Activated CD8-positive, alpha-beta T cell treated with anti-CD3 and anti-CD28 coated beads, Interleukin-2, amount 10 ng/mL, durations not matched to agents 7 days and 5 days (primary cell): ENCODE results near the gene CLDN6. TPM values are rescaled to one million over a fixed set of nuclear protein-coding genes. Genes with fewer than 3 reads are reported as not detected.
A peak's percentile ranks its signal among the peaks of the same experiment; 100 is the strongest.

Experiments
- ATAC-seq: fragments of 150-1000 bp; cut with Tn5 transposase; one replicate; pipeline ENCODE4 v1.10.0; 2021; ENCODE audit warnings: moderate library complexity
- CTCF ChIA-PET: fragments of 350-600 bp; sonication (Branson Sonifier 250); formaldehyde crosslinking; loops from one replicate; lab custom pipeline; 2021; ENCODE audit warnings: antibody characterized with exemption; lab: Charles Lee
- POLR2A ChIA-PET: fragments of 350-600 bp; sonication (Branson Sonifier 250); formaldehyde crosslinking; loops from one replicate; lab custom pipeline; 2021; ENCODE audit warnings: antibody characterized with exemption; lab: Charles Lee
- DNase-seq: peaks from one replicate; pipeline ENCODE4 v3.0.0-alpha.2; 2020
- H3K27ac Mint-ChIP-seq: one replicate; pipeline ENCODE4 v1.8.0; 2021; ENCODE audit warnings: mild to moderate bottlenecking, mixed read lengths
- H3K27me3 Mint-ChIP-seq: one replicate; pipeline ENCODE4 v1.8.0; 2021; ENCODE audit warnings: low read depth, mixed read lengths
- H3K36me3 Mint-ChIP-seq: one replicate; pipeline ENCODE4 v1.8.0; 2021; ENCODE audit warnings: low read depth, mixed read lengths
- H3K4me1 Mint-ChIP-seq: one replicate; pipeline ENCODE4 v1.8.0; 2021; ENCODE audit warnings: low read depth, mixed read lengths
- H3K4me3 Mint-ChIP-seq: one replicate; pipeline ENCODE4 v1.8.0; 2021; ENCODE audit warnings: mild to moderate bottlenecking, mixed read lengths
- H3K9me3 Mint-ChIP-seq: one replicate; pipeline ENCODE4 v1.8.0; 2022; ENCODE audit warnings: mixed read lengths; ENCODE audit not compliant: insufficient read depth
- total RNA-seq, 2 experiments: library from RNA; stranded (reverse); gene quantifications; one replicate each; pipeline ENCODE4 v1.2.3, GENCODE V29; 2021

CLDN6 gene
- total RNA-seq, 2 experiments from 2014 or later, result not detected

- Mint-ChIP-seq H3K4me3 (peak overlapping the region; percentile 38), H3K36me3 (peaks cover 65% of the 10 kb centered on the region), H3K27ac (peak overlapping the region; percentile 70), H3K27me3 (peaks cover 10% of the 10 kb centered on the region), H3K9me3 (no peaks in the 10 kb centered on the region), H3K4me1 (peaks cover 76% of the 10 kb centered on the region)
- DNase-seq (no peak), ATAC-seq (no peak)
- ChIA-PET CTCF (interaction anchor here (1.6 to 16.3 kb wide), 3 partner anchors 8 to 28 kb away, joined by 4 to 270 read pairs (median 32); no protein-coding TSS in a partner anchor), POLR2A (interaction anchor here (1.0 to 1.3 kb wide), 2 partner anchors 15 to 23 kb away, joined by 3 to 4 read pairs; partner anchors contain the start of gene IL32)
Measured at GRCh38 chr16:3050487-3050886, 32.5 kb upstream of the CLDN6 start.

- Mint-ChIP-seq H3K27ac (peak overlapping the region; percentile 70), H3K9me3 (no peaks in the 10 kb centered on the region), H3K4me1 (peaks cover 75% of the 10 kb centered on the region), H3K27me3 (peaks cover 14% of the 10 kb centered on the region), H3K36me3 (peaks cover 64% of the 10 kb centered on the region), H3K4me3 (peak overlapping the region; percentile 38)
- POLR2A ChIA-PET, result interaction anchor here (1.0 to 2.3 kb wide), 3 partner anchors 11 to 80 kb away, joined by 3 to 7 read pairs (median 3); no protein-coding TSS in a partner anchor
- DNase-seq, result no peak
- CTCF ChIA-PET, result interaction anchor here (1.1 to 16.3 kb wide), 4 partner anchors 9 to 80 kb away, joined by 4 to 270 read pairs (median 20); no protein-coding TSS in a partner anchor
- ATAC-seq, result no peak
Measured at GRCh38 chr16:3049921-3050481, 32.0 kb upstream of the CLDN6 start.

GRCh38 chr16:3047387-3047720 is 29.4 kb upstream of the CLDN6 start:
- Mint-ChIP-seq H3K27me3 (peaks cover 32% of the 10 kb centered on the region), H3K27ac (peak overlapping the region; percentile 90), H3K4me3 (peak overlapping the region; percentile 83), H3K4me1 (peaks cover 64% of the 10 kb centered on the region), H3K9me3 (no peaks in the 10 kb centered on the region), H3K36me3 (peaks cover 51% of the 10 kb centered on the region)
- ATAC-seq, result no peak
- peak; percentile 46 for DNase-seq
- ChIA-PET POLR2A (interaction anchor here (0.8 to 2.4 kb wide), 5 partner anchors 10 to 102 kb away, joined by 3 to 19 read pairs (median 4); partner anchors contain the start of genes HCFC1R1, THOC6 and ZNF213), CTCF (interaction anchor here (0.6 to 16.3 kb wide), 7 partner anchors 12 to 175 kb away, joined by 3 to 270 read pairs (median 4); no protein-coding TSS in a partner anchor)

GRCh38 chr16:3046641-3047386 is 28.8 kb upstream of the CLDN6 start:
- H3K9me3 Mint-ChIP-seq, result no peaks in the 10 kb centered on the region
- peak; percentile 53 for DNase-seq
- CTCF ChIA-PET, result interaction anchor here (0.6 to 16.3 kb wide), 4 partner anchors 12 to 174 kb away, joined by 3 to 270 read pairs (median 24); no protein-coding TSS in a partner anchor
- POLR2A ChIA-PET, result interaction anchor here (0.8 to 2.4 kb wide), 4 partner anchors 11 to 87 kb away, joined by 3 to 19 read pairs (median 6); partner anchors contain the start of genes HCFC1R1, THOC6 and ZNF213
- H3K27me3 Mint-ChIP-seq, result peaks cover 32% of the 10 kb centered on the region
- H3K4me1 Mint-ChIP-seq, result peaks cover 59% of the 10 kb centered on the region
- peak; percentile 42 for ATAC-seq
- H3K27ac Mint-ChIP-seq, result peak overlapping the region; percentile 90
- H3K36me3 Mint-ChIP-seq, result peaks cover 47% of the 10 kb centered on the region
- peak overlapping the region; percentile 83 for H3K4me3 Mint-ChIP-seq

GRCh38 chr16:3045758-3046640 is 28.0 kb upstream of the CLDN6 start, which contains the start of gene MMP25:
Gene MMP25 (plus strand): TSS chr16:3046561. CDS start chr16:3046918, 357 bp downstream.
- Mint-ChIP-seq H3K27me3 (peaks cover 32% of the 10 kb centered on the region), H3K36me3 (peaks cover 40% of the 10 kb centered on the region), H3K4me3 (peak within 1 kb of the TSS; percentile 83), H3K9me3 (no peaks in the 10 kb centered on the region), H3K27ac (peak within 1 kb of the TSS; percentile 90), H3K4me1 (peaks cover 51% of the 10 kb centered on the region)
- ChIA-PET POLR2A (interaction anchor here (1.0 to 1.4 kb wide), 4 partner anchors 11 to 83 kb away, joined by 3 to 5 read pairs (median 4); no protein-coding TSS in a partner anchor), CTCF (interaction anchor here (0.8 to 16.3 kb wide), 6 partner anchors 12 to 86 kb away, joined by 3 to 270 read pairs (median 4); no protein-coding TSS in a partner anchor)
- peak; percentile 43 for ATAC-seq
- peak; percentile 44 for DNase-seq

- peak overlapping the region; percentile 83 for H3K4me3 Mint-ChIP-seq
- ATAC-seq (no peak), DNase-seq (no peak)
- POLR2A ChIA-PET, result interaction anchor here (1.3 to 2.9 kb wide), 3 partner anchors 10 to 91 kb away, joined by 4 to 15 read pairs (median 5); partner anchors contain the start of gene ZNF213
- peaks cover 38% of the 10 kb centered on the region for H3K4me1 Mint-ChIP-seq
- CTCF ChIA-PET, result interaction anchor here (16.3 kb wide), 1 partner anchor 14 kb away, joined by 270 read pairs; no protein-coding TSS in a partner anchor
- peak overlapping the region; percentile 78 for H3K27ac Mint-ChIP-seq
- H3K9me3 Mint-ChIP-seq, result no peaks in the 10 kb centered on the region
- H3K36me3 Mint-ChIP-seq, result peaks cover 27% of the 10 kb centered on the region
- H3K27me3 Mint-ChIP-seq, result peaks cover 34% of the 10 kb centered on the region
Measured at GRCh38 chr16:3044708-3045107, 26.7 kb upstream of the CLDN6 start.

GRCh38 chr16:3042376-3042775 is 24.4 kb upstream of the CLDN6 start:
- Mint-ChIP-seq H3K4me3 (no peak overlapping the region), H3K36me3 (peaks cover 14% of the 10 kb centered on the region), H3K9me3 (no peaks in the 10 kb centered on the region), H3K27me3 (peaks cover 49% of the 10 kb centered on the region), H3K27ac (no peak overlapping the region), H3K4me1 (peaks cover 15% of the 10 kb centered on the region)
- no peak for ATAC-seq
- ChIA-PET POLR2A (interaction anchor here (1.0 to 2.9 kb wide), 5 partner anchors 9 to 87 kb away, joined by 3 to 15 read pairs (median 4); no protein-coding TSS in a partner anchor), CTCF (interaction anchor here (1.3 to 16.3 kb wide), 3 partner anchors 11 to 87 kb away, joined by 7 to 270 read pairs (median 7); no protein-coding TSS in a partner anchor)
- DNase-seq, result no peak

GRCh38 chr16:3038896-3039295 is 20.9 kb upstream of the CLDN6 start:
- ChIA-PET CTCF (interaction anchor here (0.9 to 16.3 kb wide), 6 partner anchors 8 to 91 kb away, joined by 3 to 270 read pairs (median 6); no protein-coding TSS in a partner anchor), POLR2A (interaction anchor here (0.8 to 2.6 kb wide), 3 partner anchors 10 to 96 kb away, joined by 3 to 7 read pairs (median 3); partner anchors contain the start of gene ZNF213)
- no peak overlapping the region for H3K27ac Mint-ChIP-seq
- peaks cover 1% of the 10 kb centered on the region for H3K36me3 Mint-ChIP-seq
- H3K4me1 Mint-ChIP-seq, result peaks cover 8% of the 10 kb centered on the region
- ATAC-seq, result no peak
- H3K27me3 Mint-ChIP-seq, result peaks cover 58% of the 10 kb centered on the region
- H3K4me3 Mint-ChIP-seq, result no peak overlapping the region
- DNase-seq, result no peak
- H3K9me3 Mint-ChIP-seq, result no peaks in the 10 kb centered on the region

- POLR2A ChIA-PET, result interaction anchor here (2.6 kb wide), 1 partner anchor 11 kb away, joined by 7 read pairs; no protein-coding TSS in a partner anchor
- peaks cover 58% of the 10 kb centered on the region for H3K27me3 Mint-ChIP-seq
- DNase-seq, result no peak
- H3K9me3 Mint-ChIP-seq, result no peaks in the 10 kb centered on the region
- H3K36me3 Mint-ChIP-seq, result no peaks in the 10 kb centered on the region
- CTCF ChIA-PET, result interaction anchor here (0.9 to 16.3 kb wide), 5 partner anchors 7 to 91 kb away, joined by 3 to 270 read pairs (median 6); no protein-coding TSS in a partner anchor
- no peak for ATAC-seq
- no peak overlapping the region for H3K27ac Mint-ChIP-seq
- H3K4me3 Mint-ChIP-seq, result no peak overlapping the region
- peaks cover 10% of the 10 kb centered on the region for H3K4me1 Mint-ChIP-seq
Measured at GRCh38 chr16:3038256-3038655, 20.3 kb upstream of the CLDN6 start.

- CTCF ChIA-PET, result interaction anchor here (2.1 to 16.3 kb wide), 2 partner anchors 6 to 93 kb away, joined by 6 to 270 read pairs; no protein-coding TSS in a partner anchor
- ATAC-seq (peak; percentile 21), DNase-seq (no peak)
- Mint-ChIP-seq H3K36me3 (no peaks in the 10 kb centered on the region), H3K4me1 (peaks cover 14% of the 10 kb centered on the region), H3K27me3 (peaks cover 65% of the 10 kb centered on the region), H3K27ac (no peak within 1 kb of the TSS), H3K9me3 (no peaks in the 10 kb centered on the region), H3K4me3 (no peak within 1 kb of the TSS)
- POLR2A ChIA-PET, result interaction anchor here (1.4 kb wide), 1 partner anchor 12 kb away, joined by 3 read pairs; no protein-coding TSS in a partner anchor
Measured at GRCh38 chr16:3036726-3037315, 18.8 kb upstream of the CLDN6 start, which contains the start of gene BICDL2. Gene BICDL2 (minus strand): TSS chr16:3036944. CDS start chr16:3035496, 1,448 bp downstream.
